ENCODE measurements around the gene LHB. TPM values are rescaled to one million over a fixed set of nuclear protein-coding genes. Genes with fewer than 3 reads are reported as not detected.

Gene LHB
- not detected in 2 replicates for polyA plus RNA-seq

DNA sequence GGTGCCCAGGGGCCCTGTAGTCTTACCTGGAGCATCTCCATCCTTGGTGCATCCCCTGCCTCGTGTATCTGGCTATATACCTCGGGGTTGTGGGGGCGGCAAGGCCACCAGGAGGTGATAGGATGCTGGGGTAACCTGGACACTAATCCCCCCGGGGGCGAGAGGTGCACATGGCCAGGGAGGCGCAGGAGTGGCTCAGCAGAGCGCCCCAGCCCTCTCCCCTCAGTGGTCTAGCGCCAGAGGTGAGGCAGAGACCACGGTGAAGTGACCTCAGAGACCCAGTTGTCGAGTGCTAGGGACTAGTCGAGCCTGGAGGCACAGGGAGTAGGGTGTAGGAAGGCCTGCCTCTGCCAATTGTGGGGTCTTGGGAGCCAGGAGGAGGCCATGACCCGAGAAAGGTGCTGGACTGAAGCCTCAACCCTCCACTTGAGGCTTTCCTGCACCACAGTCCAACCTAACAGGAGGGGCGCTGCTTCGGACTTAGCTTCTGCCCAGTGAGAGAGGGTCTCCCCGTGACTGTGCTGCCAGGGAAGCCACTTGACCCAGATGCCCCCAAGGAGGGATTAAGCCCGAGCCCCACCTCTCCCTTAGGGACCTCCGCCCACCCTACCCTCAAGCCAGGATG, at the start of gene LHB:
Gene LHB (minus strand): TSS at position 51 of the 625 bp plus-strand sequence. CDS start 10 bp downstream, at position 41.

DNA sequence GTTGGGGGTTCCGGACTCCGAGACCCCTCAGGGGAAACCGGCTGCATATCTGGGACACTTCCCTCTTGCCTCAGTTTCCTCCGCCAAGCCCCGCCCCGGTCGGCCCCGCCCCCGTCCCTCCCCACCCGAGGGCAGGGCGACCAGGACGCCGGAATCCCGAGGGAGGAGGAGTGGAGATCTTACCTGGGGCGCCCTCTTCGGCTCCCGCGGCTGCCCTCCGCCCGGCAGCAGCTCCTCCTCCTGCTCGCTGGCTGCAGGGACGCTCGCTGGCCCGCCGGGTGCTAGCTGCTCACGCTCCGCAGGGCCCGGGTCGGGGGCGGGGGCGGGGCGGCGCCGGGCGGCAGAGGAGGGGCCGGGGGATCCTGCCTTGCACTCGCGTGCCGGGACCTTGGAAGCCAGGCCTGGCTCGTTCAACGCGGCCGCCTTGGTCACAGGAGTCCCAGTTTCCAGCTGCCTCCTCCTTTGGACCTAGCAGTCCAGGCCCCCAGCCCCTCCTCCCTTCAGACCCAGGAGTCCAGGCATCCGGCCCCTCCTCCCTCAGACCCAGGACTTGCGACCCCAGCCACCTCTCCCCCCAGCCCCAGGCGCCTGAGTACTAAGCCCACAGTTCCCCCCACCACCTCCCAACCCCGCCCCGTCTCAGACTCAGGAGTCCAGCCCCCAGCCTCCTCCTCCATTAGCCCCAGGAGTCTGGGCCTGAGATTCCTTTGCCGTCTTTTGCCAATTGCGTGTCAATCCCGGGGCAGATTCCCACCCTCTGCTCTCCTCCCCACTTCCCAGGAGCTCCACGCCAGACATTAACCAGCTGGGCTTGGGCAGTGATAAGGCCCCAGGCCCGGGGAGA, 48.1 kb upstream of the LHB start, which contains the start of gene NTF4:
Gene NTF4 (minus strand): TSS at position 51 of the 844 bp plus-strand sequence. CDS start 2,821 bp downstream, outside the sequence.

DNA sequence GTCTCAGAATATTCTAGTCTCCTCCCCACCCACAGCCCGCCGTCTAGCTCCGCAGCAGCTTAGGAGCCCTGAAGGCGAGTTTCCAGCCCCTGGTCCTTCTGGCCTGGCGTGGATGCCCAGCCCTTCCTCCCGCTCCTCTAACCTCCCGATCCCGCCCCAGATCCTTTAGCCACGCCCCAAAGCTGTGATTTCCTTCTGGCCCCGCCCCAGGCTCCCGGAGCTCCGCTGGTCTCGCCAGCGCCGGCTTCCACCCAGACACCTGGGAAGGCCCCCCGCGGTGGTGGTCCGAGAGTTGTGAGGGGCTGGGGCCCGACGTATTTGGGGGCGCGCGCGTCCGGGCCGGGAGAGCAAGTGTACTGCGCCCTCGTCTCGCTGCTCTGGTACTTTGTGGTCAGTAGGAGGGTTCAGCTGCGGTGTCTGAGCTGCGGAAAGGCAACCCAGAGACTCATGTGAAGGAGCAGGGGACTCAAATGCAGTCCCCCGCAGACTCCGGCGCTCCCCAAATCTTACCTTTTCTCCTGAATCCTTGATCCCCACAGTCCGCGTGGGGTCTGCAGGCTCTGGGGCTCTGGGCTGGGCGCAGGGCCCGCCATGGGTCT, 40.8 kb upstream of the LHB start, which contains the start of gene CGB7:
Gene CGB7 (minus strand): TSS at position 114 of the 599 bp plus-strand sequence. CDS start 2,374 bp downstream, outside the sequence.

DNA sequence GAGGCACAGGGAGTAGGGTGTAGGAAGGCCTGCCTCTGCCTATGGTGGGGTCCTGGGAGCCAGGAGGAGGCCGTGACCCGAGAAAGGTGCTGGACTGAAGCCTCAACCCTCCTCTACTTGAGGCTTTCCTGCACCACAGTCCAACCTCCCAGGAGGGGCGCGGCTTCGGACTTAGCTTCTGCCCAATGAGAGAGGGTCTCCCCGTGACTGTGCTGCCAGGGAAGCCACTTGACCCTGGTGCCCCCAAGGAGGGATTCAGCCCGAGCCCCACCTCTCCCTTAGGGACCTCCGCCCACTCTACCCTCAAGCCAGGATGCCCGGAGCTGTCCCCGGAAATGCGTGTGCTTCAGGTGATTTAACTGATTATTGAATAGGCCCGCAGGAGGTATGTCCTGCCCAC, 32.1 kb upstream of the LHB start, which contains the start of gene CGB8:
Gene CGB8 (minus strand): TSS at position 101 of the 400 bp plus-strand sequence. CDS start 372 bp downstream, outside the sequence.

DNA sequence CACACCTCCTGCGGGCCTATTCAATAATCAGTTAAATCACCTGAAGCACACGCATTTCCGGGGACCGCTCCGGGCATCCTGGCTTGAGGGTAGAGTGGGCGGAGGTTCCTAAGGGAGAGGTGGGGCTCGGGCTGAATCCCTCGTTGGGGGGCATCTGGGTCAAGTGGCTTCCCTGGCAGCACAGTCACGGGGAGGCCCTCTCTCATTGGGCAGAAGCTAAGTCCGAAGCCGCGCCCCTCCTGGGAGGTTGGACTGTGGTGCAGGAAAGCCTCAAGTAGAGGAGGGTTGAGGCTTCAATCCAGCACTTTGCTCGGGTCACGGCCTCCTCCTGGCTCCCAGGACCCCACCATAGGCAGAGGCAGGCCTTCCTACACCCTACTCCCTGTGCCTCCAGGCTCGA, 26.7 kb upstream of the LHB start, which contains the start of gene CGB5:
Gene CGB5 (plus strand): TSS at position 301 of the 400 bp plus-strand sequence. CDS start 362 bp downstream, outside the sequence.

DNA sequence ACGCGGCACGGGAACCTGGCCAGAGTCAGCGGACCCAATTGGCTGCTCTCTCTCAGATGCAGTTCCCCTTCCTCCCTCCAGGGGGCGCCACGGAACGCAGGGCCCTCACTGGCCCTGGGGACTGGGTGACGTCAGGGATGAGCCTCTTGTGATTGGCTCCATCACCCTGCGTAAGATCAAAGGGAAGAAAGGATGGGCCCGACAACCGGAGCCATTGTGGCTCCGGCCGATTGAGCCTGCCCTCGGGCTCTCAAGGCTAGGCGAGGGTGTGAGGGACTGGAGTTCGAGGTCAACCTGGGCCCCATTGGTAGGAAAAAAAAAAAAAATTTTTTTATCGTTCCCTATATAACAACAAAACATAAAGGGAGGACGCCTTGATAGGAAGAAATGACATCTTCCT, 19.9 kb upstream of the LHB start, which contains the start of gene CGB1:
Gene CGB1 (minus strand): TSS at position 81 of the 400 bp plus-strand sequence. CDS start 184 bp downstream, outside the sequence.

DNA sequence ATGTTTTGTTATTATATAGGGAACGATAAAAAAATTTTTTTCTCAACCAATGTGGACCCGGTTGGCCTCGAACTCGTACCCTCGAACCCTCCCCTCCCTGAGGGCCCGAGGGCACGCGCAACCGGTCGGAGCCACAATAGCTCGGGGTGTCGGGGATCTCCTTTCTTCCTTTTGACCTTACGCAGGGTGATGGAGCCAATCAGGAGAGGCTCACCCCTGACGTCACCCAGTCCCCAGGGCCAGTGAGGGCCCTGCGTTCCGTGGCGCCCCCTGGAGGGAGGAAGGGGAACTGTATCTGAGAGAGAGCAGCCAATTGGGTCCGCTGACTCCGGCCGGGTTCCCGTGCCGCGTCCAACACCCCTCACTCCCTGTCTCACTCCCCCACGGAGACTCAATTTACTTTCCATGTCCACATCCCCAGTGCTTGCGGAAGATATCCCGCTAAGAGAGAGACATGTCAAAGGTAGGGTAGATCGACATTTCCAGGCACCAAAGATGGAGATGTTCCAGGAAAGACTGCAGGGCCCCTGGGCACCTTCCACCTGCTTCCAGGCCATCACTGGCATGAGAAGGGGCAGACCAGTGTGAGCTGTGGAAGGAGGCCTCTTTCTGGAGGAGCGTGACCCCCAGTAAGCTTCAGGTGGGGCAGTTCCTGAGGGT, 14.9 kb upstream of the LHB start, which contains the start of gene CGB2:
Gene CGB2 (plus strand): TSS at position 249 of the 660 bp plus-strand sequence. CDS start 206 bp downstream, at position 455.

DNA sequence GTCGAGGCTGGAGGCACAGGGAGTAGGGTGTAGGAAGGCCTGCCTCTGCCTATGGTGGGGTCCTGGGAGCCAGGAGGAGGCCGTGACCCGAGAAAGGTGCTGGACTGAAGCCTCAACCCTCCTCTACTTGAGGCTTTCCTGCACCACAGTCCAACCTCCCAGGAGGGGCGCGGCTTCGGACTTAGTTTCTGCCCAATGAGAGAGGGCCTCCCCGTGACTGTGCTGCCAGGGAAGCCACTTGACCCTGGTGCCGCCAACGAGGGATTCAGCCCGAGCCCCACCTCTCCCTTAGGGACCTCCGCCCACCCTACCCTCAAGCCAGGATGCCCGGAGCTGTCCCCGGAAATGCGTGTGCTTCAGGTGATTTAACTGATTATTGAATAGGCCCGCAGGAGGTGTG, 7.3 kb upstream of the LHB start, which contains the start of gene CGB3:
Gene CGB3 (minus strand): TSS at position 101 of the 400 bp plus-strand sequence. CDS start 362 bp downstream, outside the sequence.

DNA sequence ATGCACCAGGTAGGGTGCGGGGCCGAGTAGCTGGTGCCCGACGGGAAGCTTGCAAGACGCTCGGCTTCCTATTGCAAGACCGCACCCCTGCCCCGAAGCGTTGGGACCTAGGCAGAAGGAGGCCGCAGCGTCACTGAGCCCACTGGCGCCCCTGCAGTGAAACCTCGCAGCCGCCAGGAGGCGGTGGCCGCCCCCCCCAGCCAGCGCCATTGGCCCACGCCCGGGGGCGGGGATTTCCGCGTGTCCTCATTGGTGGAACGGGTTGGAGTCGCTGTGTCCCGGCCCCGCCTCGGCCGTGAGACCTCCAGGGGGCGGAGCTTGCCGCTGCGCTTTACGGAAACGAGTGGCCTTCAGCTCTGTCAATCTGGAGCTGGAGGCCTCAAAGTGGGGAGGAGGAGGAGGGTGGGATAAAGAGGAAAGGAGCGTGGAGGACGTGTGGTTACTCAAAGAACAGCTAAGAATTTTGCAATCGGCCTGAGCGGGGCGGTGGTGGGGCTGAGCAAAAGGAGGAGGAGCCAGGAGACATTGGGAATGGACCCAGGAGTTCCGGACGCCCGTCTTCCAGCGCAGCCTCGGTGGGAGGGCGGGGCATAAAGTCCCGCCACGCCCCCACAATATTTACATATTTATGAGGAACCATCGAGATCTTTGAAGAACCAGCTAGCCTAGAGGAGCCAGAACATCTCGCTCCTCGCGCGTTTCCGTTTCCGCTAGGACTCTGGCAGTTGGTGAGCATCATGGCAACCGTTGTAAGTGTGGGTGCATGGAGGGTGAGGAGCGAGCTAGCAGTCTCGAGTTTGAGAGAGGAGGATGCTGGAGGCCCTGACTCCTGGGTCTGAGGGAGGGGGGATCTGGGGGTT, 23.5 kb downstream of the LHB start, which contains the start of the genes GYS1 and RUVBL2:
Gene GYS1 (minus strand): TSS at position 135 of the 860 bp plus-strand sequence. CDS start 197 bp downstream, outside the sequence.
Gene RUVBL2 (plus strand): TSS at position 713 of the 860 bp plus-strand sequence. CDS start 25 bp downstream, at position 738.

Other genes with a start within 250 kb of the LHB start
- 5.8 and 6.6 TPM in 2 replicates for gene BCAT2, start 206.1 kb downstream of the LHB start, polyA plus RNA-seq
- 12.4 and 12.5 TPM in 2 replicates for gene HSD17B14, start 180.6 kb downstream of the LHB start, polyA plus RNA-seq
- gene PLEKHA4, start 148.5 kb downstream of the LHB start, polyA plus RNA-seq = not detected in 2 replicates
- gene PPP1R15A, start 144.7 kb downstream of the LHB start, polyA plus RNA-seq = 1.7 TPM in 1 of 2 replicates, not detected in the other
- gene TULP2, start 118.3 kb downstream of the LHB start, polyA plus RNA-seq = not detected in 2 replicates
- gene NUCB1, start 116.8 kb downstream of the LHB start, polyA plus RNA-seq = 28.0 and 39.6 TPM in 2 replicates
- not detected in 2 replicates for gene DHDH, start 83.4 kb downstream of the LHB start, polyA plus RNA-seq
- 1.0 TPM in 1 of 2 replicates, not detected in the other for gene BAX, start 62.2 kb downstream of the LHB start, polyA plus RNA-seq
- gene FTL, start 51.8 kb downstream of the LHB start, polyA plus RNA-seq = 471 and 609 TPM in 2 replicates
- 1.3 and 1.4 TPM in 2 replicates for gene GYS1, start 23.8 kb downstream of the LHB start, polyA plus RNA-seq
- 40.7 and 53.3 TPM in 2 replicates for gene RUVBL2, start 23.2 kb downstream of the LHB start, polyA plus RNA-seq
- gene CGB3, start 7.2 kb upstream of the LHB start, polyA plus RNA-seq = not detected in 2 replicates
- not detected in 2 replicates for gene CGB2, start 14.8 kb upstream of the LHB start, polyA plus RNA-seq
- not detected in 2 replicates for gene CGB1, start 19.8 kb upstream of the LHB start, polyA plus RNA-seq
- gene CGB5, start 26.8 kb upstream of the LHB start, polyA plus RNA-seq = not detected in 2 replicates
- gene CGB8, start 32.0 kb upstream of the LHB start, polyA plus RNA-seq = not detected in 2 replicates
- not detected in 2 replicates for gene CGB7, start 40.7 kb upstream of the LHB start, polyA plus RNA-seq
- not detected in 2 replicates for gene NTF4, start 47.7 kb upstream of the LHB start, polyA plus RNA-seq
- gene KCNA7, start 55.6 kb upstream of the LHB start, polyA plus RNA-seq = not detected in 2 replicates
- 6.3 and 7.5 TPM in 2 replicates for gene SNRNP70, start 68.4 kb upstream of the LHB start, polyA plus RNA-seq
- 34.2 and 35.7 TPM in 2 replicates for gene LIN7B, start 97.3 kb upstream of the LHB start, polyA plus RNA-seq
- 4.2 TPM in 1 of 2 replicates, not detected in the other for gene C19orf73, start 102.1 kb upstream of the LHB start, polyA plus RNA-seq
- gene PPFIA3, start 102.5 kb upstream of the LHB start, polyA plus RNA-seq = 1.2 and 9.4 TPM in 2 replicates
- gene HRC, start 138.3 kb upstream of the LHB start, polyA plus RNA-seq = not detected in 2 replicates
- gene TRPM4, start 140.7 kb upstream of the LHB start, polyA plus RNA-seq = 0.55 and 2.0 TPM in 2 replicates

Measured in Purkinje cell (primary cell).